Left hindlimb (tissue), 1 donor: ENCODE data around the gene MEGF6.
"Not testable (repeated sequence)": the region's sequence is repeated elsewhere in the genome, so short reads cannot be mapped to it uniquely, and the experiment has no call there.

ENCODE experiments used
- DNase-seq: peaks from one replicate; pipeline ENCODE4 v3.0.0-alpha.2; 2018

Gene MEGF6

GRCh38 chr1:3590139-3590763 is 21.1 kb downstream of the MEGF6 start:
- DNase-seq, result no peak

- DNase-seq, result no peak
These were observed 22.9 kb downstream of the MEGF6 start for GRCh38 chr1:3588395-3588794.

GRCh38 chr1:3586986-3587759 is 24.1 kb downstream of the MEGF6 start:
- DNase-seq, result no peak

GRCh38 chr1:3585940-3586568 is 25.3 kb downstream of the MEGF6 start:
- no peak for DNase-seq

GRCh38 chr1:3585353-3585868 is 25.9 kb downstream of the MEGF6 start:
- DNase-seq, result not testable (repeated sequence)

GRCh38 chr1:3584915-3585314 is 26.4 kb downstream of the MEGF6 start:
- no peak for DNase-seq

- DNase-seq, result not testable (repeated sequence)
These were observed 27.6 kb downstream of the MEGF6 start for GRCh38 chr1:3583751-3584150.

- DNase-seq, result no peak
These were observed 29.8 kb downstream of the MEGF6 start for GRCh38 chr1:3581296-3582036.

- DNase-seq, result no peak
These were observed 31.1 kb downstream of the MEGF6 start for GRCh38 chr1:3580231-3580630.

- DNase-seq, result no peak
These were observed 31.7 kb downstream of the MEGF6 start for GRCh38 chr1:3579626-3580025.

GRCh38 chr1:3578906-3579305 is 32.4 kb downstream of the MEGF6 start:
- DNase-seq, result no peak

- DNase-seq, result no peak
These were observed 32.9 kb downstream of the MEGF6 start for GRCh38 chr1:3578433-3578805.

GRCh38 chr1:3577711-3578432 is 33.4 kb downstream of the MEGF6 start:
- DNase-seq, result no peak

GRCh38 chr1:3577300-3577699 is 34.0 kb downstream of the MEGF6 start:
- peak; percentile 72 for DNase-seq

- no peak for DNase-seq
These were observed 35.3 kb downstream of the MEGF6 start for GRCh38 chr1:3575993-3576392.

GRCh38 chr1:3575515-3575914 is 35.8 kb downstream of the MEGF6 start:
- not testable (repeated sequence) for DNase-seq

- DNase-seq, result no peak
These were observed 37.8 kb downstream of the MEGF6 start for GRCh38 chr1:3573500-3573899.

GRCh38 chr1:3572638-3573037 is 38.7 kb downstream of the MEGF6 start:
- not testable (repeated sequence) for DNase-seq

- no peak for DNase-seq
These were observed 40.0 kb downstream of the MEGF6 start for GRCh38 chr1:3571263-3571662.

- no peak for DNase-seq
These were observed 41.0 kb downstream of the MEGF6 start for GRCh38 chr1:3570066-3570986.

GRCh38 chr1:3569436-3569835 is 41.9 kb downstream of the MEGF6 start:
- no peak for DNase-seq
